Activated T-helper 1 cell treated with anti-CD3 and anti-CD28 coated beads, Interleukin-12 subunit alpha, Interleukin-12 subunit beta, Interleukin-2, Interleukin-4 antibody, amounts not matched to agents 30 ng/mL and 10 ng/mL and 1 ng/mL, durations not matched to agents 14 hours and 24 hours and 36 hours (primary cell): Measurements from ENCODE around the gene IGF2. TPM values are rescaled to one million over a fixed set of nuclear protein-coding genes. Genes with fewer than 3 reads are reported as not detected.

Experiments
- DNase-seq: peaks from one replicate; pipeline ENCODE4 v3.0.0; 2021; ENCODE audit warnings: low spot score
- H3K27ac Mint-ChIP-seq: one replicate; pipeline ENCODE4 v1.8.0; 2021; ENCODE audit warnings: mild to moderate bottlenecking, mixed read lengths
- H3K27me3 Mint-ChIP-seq: one replicate; pipeline ENCODE4 v1.8.0; 2022; ENCODE audit warnings: mild to moderate bottlenecking, moderate library complexity, mixed read lengths; ENCODE audit not compliant: insufficient read depth
- H3K36me3 Mint-ChIP-seq: one replicate; pipeline ENCODE4 v1.8.0; 2021; ENCODE audit warnings: low read depth, mixed read lengths
- H3K4me1 Mint-ChIP-seq: one replicate; pipeline ENCODE4 v1.8.0; 2021; ENCODE audit warnings: low read depth, mixed read lengths
- H3K4me3 Mint-ChIP-seq: one replicate; pipeline ENCODE4 v1.8.0; 2021; ENCODE audit warnings: mild to moderate bottlenecking, moderate library complexity, mixed read lengths
- H3K9me3 Mint-ChIP-seq: one replicate; pipeline ENCODE4 v1.8.0; 2021; ENCODE audit warnings: mixed read lengths
- intact Hi-C: fragments of 100-400 bp; cut with micrococcal nuclease; formaldehyde crosslinking; loops from one replicate; pipeline ENCODE4 v1.15.1; 2024
- total RNA-seq: library from RNA; stranded (reverse); gene quantifications from 2 replicates; pipeline ENCODE4 v1.2.3, GENCODE V29; 2022

The IGF2 gene
- total RNA-seq, 1 donor from 2014 or later, result 1.5 TPM

- no peaks in the 10 kb centered on the region for H3K4me1 Mint-ChIP-seq
- no peaks in the 10 kb centered on the region for H3K9me3 Mint-ChIP-seq
- H3K27me3 Mint-ChIP-seq, result peaks cover 6% of the 10 kb centered on the region
- H3K36me3 Mint-ChIP-seq, result no peaks in the 10 kb centered on the region
- no peak overlapping the region for H3K4me3 Mint-ChIP-seq
- H3K27ac Mint-ChIP-seq, result no peak overlapping the region
- intact Hi-C loops, result no loop called here
- no peak for DNase-seq
These were observed 24.6 kb downstream of the IGF2 start for GRCh38 chr11:2114430-2115241.

- Mint-ChIP-seq H3K4me3 (no peak overlapping the region), H3K36me3 (no peaks in the 10 kb centered on the region), H3K4me1 (no peaks in the 10 kb centered on the region), H3K27ac (no peak overlapping the region), H3K27me3 (peaks cover 6% of the 10 kb centered on the region), H3K9me3 (no peaks in the 10 kb centered on the region)
- intact Hi-C loops, result no loop called here
- DNase-seq, result no peak
These were observed 25.4 kb downstream of the IGF2 start for GRCh38 chr11:2113776-2114175.

- H3K27me3 Mint-ChIP-seq, result peaks cover 3% of the 10 kb centered on the region
- H3K4me3 Mint-ChIP-seq, result no peak overlapping the region
- H3K4me1 Mint-ChIP-seq, result no peaks in the 10 kb centered on the region
- no peaks in the 10 kb centered on the region for H3K36me3 Mint-ChIP-seq
- intact Hi-C loops, result no loop called here
- no peaks in the 10 kb centered on the region for H3K9me3 Mint-ChIP-seq
- no peak for DNase-seq
- H3K27ac Mint-ChIP-seq, result no peak overlapping the region
These were observed 28.7 kb downstream of the IGF2 start for GRCh38 chr11:2110521-2110920.

- intact Hi-C loops, result no loop called here
- no peaks in the 10 kb centered on the region for H3K9me3 Mint-ChIP-seq
- no peak overlapping the region for H3K4me3 Mint-ChIP-seq
- no peak for DNase-seq
- H3K4me1 Mint-ChIP-seq, result no peaks in the 10 kb centered on the region
- H3K27me3 Mint-ChIP-seq, result peaks cover 3% of the 10 kb centered on the region
- no peak overlapping the region for H3K27ac Mint-ChIP-seq
- no peaks in the 10 kb centered on the region for H3K36me3 Mint-ChIP-seq
These were observed 29.6 kb downstream of the IGF2 start for GRCh38 chr11:2109541-2110019.

GRCh38 chr11:2108675-2109491 lies 30.3 kb downstream of the IGF2 start:
- Mint-ChIP-seq H3K27ac (no peak overlapping the region), H3K4me3 (no peak overlapping the region), H3K9me3 (no peaks in the 10 kb centered on the region), H3K36me3 (no peaks in the 10 kb centered on the region), H3K27me3 (peaks cover 3% of the 10 kb centered on the region), H3K4me1 (no peaks in the 10 kb centered on the region)
- intact Hi-C loops, result no loop called here
- no peak for DNase-seq

- H3K9me3 Mint-ChIP-seq, result no peaks in the 10 kb centered on the region
These were observed 31.1 kb downstream of the IGF2 start for GRCh38 chr11:2107941-2108630.

GRCh38 chr11:2107521-2107920 lies 31.7 kb downstream of the IGF2 start:
- peaks cover 3% of the 10 kb centered on the region for H3K27me3 Mint-ChIP-seq
- H3K9me3 Mint-ChIP-seq, result no peaks in the 10 kb centered on the region
- H3K27ac Mint-ChIP-seq, result no peak overlapping the region
- DNase-seq, result no peak
- no peaks in the 10 kb centered on the region for H3K36me3 Mint-ChIP-seq
- intact Hi-C loops, result no loop called here
- H3K4me1 Mint-ChIP-seq, result no peaks in the 10 kb centered on the region
- H3K4me3 Mint-ChIP-seq, result no peak overlapping the region

More at GRCh38 chr11:2107941-2108630, 31.1 kb downstream of the IGF2 start:
- Mint-ChIP-seq H3K4me1 (no peaks in the 10 kb centered on the region), H3K36me3 (no peaks in the 10 kb centered on the region), H3K27ac (no peak overlapping the region), H3K27me3 (peaks cover 3% of the 10 kb centered on the region), H3K4me3 (no peak overlapping the region)
- DNase-seq, result no peak
- intact Hi-C loops, result no loop called here

- no peak overlapping the region for H3K27ac Mint-ChIP-seq
- no peaks in the 10 kb centered on the region for H3K4me1 Mint-ChIP-seq
- no peaks in the 10 kb centered on the region for H3K9me3 Mint-ChIP-seq
- no peaks in the 10 kb centered on the region for H3K36me3 Mint-ChIP-seq
- intact Hi-C loops, result no loop called here
- H3K27me3 Mint-ChIP-seq, result peaks cover 3% of the 10 kb centered on the region
- no peak overlapping the region for H3K4me3 Mint-ChIP-seq
- DNase-seq, result no peak
These were observed 32.5 kb downstream of the IGF2 start for GRCh38 chr11:2106583-2107209.

- Mint-ChIP-seq H3K27me3 (peaks cover 3% of the 10 kb centered on the region), H3K4me3 (no peak overlapping the region)
These were observed 33.7 kb downstream of the IGF2 start for GRCh38 chr11:2105511-2105910.

GRCh38 chr11:2104524-2105440 lies 34.4 kb downstream of the IGF2 start:
- Mint-ChIP-seq H3K9me3 (no peaks in the 10 kb centered on the region), H3K36me3 (no peaks in the 10 kb centered on the region), H3K4me3 (no peak overlapping the region), H3K27me3 (peaks cover 3% of the 10 kb centered on the region), H3K4me1 (no peaks in the 10 kb centered on the region), H3K27ac (no peak overlapping the region)
- no peak for DNase-seq
- intact Hi-C loops, result no loop called here

More at GRCh38 chr11:2105511-2105910, 33.7 kb downstream of the IGF2 start:
- Mint-ChIP-seq H3K27ac (no peak overlapping the region), H3K9me3 (no peaks in the 10 kb centered on the region), H3K36me3 (no peaks in the 10 kb centered on the region), H3K4me1 (no peaks in the 10 kb centered on the region)
- DNase-seq, result no peak
- intact Hi-C loops, result no loop called here

- no peak overlapping the region for H3K27ac Mint-ChIP-seq
- intact Hi-C loops, result no loop called here
- no peak overlapping the region for H3K4me3 Mint-ChIP-seq
- no peaks in the 10 kb centered on the region for H3K4me1 Mint-ChIP-seq
- DNase-seq, result no peak
- no peaks in the 10 kb centered on the region for H3K36me3 Mint-ChIP-seq
- H3K9me3 Mint-ChIP-seq, result no peaks in the 10 kb centered on the region
- H3K27me3 Mint-ChIP-seq, result peaks cover 3% of the 10 kb centered on the region
These were observed 35.3 kb downstream of the IGF2 start for GRCh38 chr11:2103668-2104523.
